Stimulated activated CD8-positive, alpha-beta memory T cell treated with anti-CD3 and anti-CD28 coated beads, Interleukin-2, amount 100 ng/mL, for 48 hours (primary cell): ENCODE measurements around the gene TMOD1.
"Not testable (repeated sequence)": the region's sequence is repeated elsewhere in the genome, so short reads cannot be mapped to it uniquely, and the experiment has no call there.

Source experiments
- DNase-seq, 2 donors: peaks; one replicate each; pipeline ENCODE4 v3.0.0-alpha.2; 2020; ENCODE audit warnings: low read depth in 2 of 2

TMOD1 gene

GRCh38 chr9:97567894-97568202, 66.4 kb downstream of the TMOD1 start:
- no peak for DNase-seq

GRCh38 chr9:97568461-97569275, 67.2 kb downstream of the TMOD1 start:
- no peak for DNase-seq

GRCh38 chr9:97570899-97571298, 69.4 kb downstream of the TMOD1 start:
- no peak for DNase-seq

GRCh38 chr9:97571664-97572063, 70.2 kb downstream of the TMOD1 start:
- DNase-seq, result no peak

- DNase-seq, result no peak
Observed at GRCh38 chr9:97572196-97572891, 70.9 kb downstream of the TMOD1 start.

- DNase-seq, result no peak
Observed at GRCh38 chr9:97572892-97573365, 71.5 kb downstream of the TMOD1 start.

GRCh38 chr9:97573482-97574073, 72.1 kb downstream of the TMOD1 start:
- no peak for DNase-seq

GRCh38 chr9:97574101-97574571, 72.7 kb downstream of the TMOD1 start:
- DNase-seq, result not testable (repeated sequence)

GRCh38 chr9:97574921-97575672, 73.6 kb downstream of the TMOD1 start:
- DNase-seq, result not testable (repeated sequence)

- no peak for DNase-seq
Observed at GRCh38 chr9:97575673-97576200, 74.3 kb downstream of the TMOD1 start.

- no peak for DNase-seq
Observed at GRCh38 chr9:97577051-97577450, 75.6 kb downstream of the TMOD1 start.

- DNase-seq, result no peak
Observed at GRCh38 chr9:97578846-97579245, 77.4 kb downstream of the TMOD1 start.

- no peak for DNase-seq
Observed at GRCh38 chr9:97579914-97580313, 78.4 kb downstream of the TMOD1 start.

GRCh38 chr9:97581590-97581989, 80.1 kb downstream of the TMOD1 start:
- not testable (repeated sequence) for DNase-seq

- not testable (repeated sequence) for DNase-seq
Observed at GRCh38 chr9:97584778-97585177, 83.3 kb downstream of the TMOD1 start.

GRCh38 chr9:97586909-97587308, 85.4 kb downstream of the TMOD1 start:
- DNase-seq, result not testable (repeated sequence)

- DNase-seq, result no peak
Observed at GRCh38 chr9:97591535-97591934, 90.1 kb downstream of the TMOD1 start.

GRCh38 chr9:97592126-97592525, 90.7 kb downstream of the TMOD1 start:
- DNase-seq, result no peak

GRCh38 chr9:97593960-97594359, 92.5 kb downstream of the TMOD1 start:
- DNase-seq, result no peak

- no peak for DNase-seq
Observed at GRCh38 chr9:97594381-97594921, 93.0 kb downstream of the TMOD1 start.

GRCh38 chr9:97596906-97597305, 95.4 kb downstream of the TMOD1 start:
- DNase-seq, result no peak
